ENCODE results near the gene LSAMP.
"Not testable (repeated sequence)": the region's sequence is repeated elsewhere in the genome, so short reads cannot be mapped to it uniquely, and the experiment has no call there.

Gene LSAMP

DNA sequence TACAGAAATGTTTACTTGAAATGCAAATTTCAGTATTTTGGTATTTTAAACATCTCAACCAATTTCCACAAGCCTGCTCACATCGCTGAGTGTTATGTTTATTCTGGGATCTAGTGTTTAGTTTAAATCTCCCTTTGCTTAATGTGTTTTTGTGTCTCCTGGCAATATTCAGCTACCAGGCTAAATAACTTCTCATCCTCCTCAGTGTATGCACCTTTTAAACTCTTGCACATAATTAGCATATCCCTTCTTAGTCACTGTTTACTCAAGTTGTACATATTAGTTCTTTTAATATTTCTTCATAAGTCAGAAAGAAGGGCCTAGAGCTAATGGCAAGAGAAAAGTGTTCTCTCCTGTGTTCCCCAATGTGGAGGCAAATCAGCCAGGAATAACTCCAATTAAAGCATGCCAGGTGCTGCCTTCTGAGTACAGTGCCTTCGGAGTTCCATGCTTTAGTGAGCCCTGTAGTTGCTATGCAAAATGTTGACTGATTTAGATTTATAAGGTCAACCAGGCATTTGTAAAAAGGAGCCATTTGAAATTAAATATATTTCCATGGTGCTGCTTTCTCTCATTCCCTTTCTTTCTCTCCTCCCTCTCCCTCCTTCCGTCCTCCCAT is 587.7 kb downstream of the LSAMP start:
- DNase-seq (no peak), ATAC-seq (replicated peaks) (no peak)
- Mint-ChIP-seq H3K27ac (no peak overlapping the region), H3K27me3 (peaks cover 28 to 35% of the 10 kb centered on the region in 2 donors), H3K4me3 (no peak overlapping the region), H3K9me3 (no peaks in the 10 kb centered on the region), H3K4me1 (no peaks in the 10 kb centered on the region), H3K36me3 (no peaks in the 10 kb centered on the region)

- Mint-ChIP-seq H3K4me3 (no peak overlapping the region), H3K4me1 (no peaks in the 10 kb centered on the region), H3K27ac (no peak overlapping the region), H3K36me3 (no peaks in the 10 kb centered on the region), H3K27me3 (peaks cover 20 to 22% of the 10 kb centered on the region in 2 donors), H3K9me3 (no peaks in the 10 kb centered on the region)
- ATAC-seq (replicated peaks) (no peak), DNase-seq (no peak)
Observed at GRCh38 chr3:115855911-115856310, 589.4 kb downstream of the LSAMP start.

DNA sequence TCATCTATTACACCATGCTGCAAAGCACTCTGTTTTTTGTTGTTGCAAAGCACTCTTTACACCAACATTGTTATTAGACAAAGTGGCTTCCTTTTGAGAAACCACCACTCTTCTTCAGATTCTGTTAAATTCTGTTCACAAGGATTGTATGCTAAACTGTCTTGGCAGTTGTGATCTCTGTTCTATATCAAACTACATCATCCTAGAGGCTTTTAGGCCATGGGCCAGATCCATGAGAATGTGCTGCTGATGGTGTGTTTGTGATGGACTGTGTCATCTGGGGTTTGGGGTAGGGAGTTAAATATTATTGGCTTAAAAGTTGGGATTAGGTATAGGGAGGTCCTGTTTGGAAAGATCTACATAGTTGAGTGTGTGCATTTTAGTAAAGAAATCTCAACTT is 592.2 kb downstream of the LSAMP start:
- no peak overlapping the region for H3K4me3 Mint-ChIP-seq
- no peaks in the 10 kb centered on the region for H3K36me3 Mint-ChIP-seq
- no peaks in the 10 kb centered on the region for H3K4me1 Mint-ChIP-seq
- no peak overlapping the region for H3K27ac Mint-ChIP-seq
- no peaks in the 10 kb centered on the region for H3K9me3 Mint-ChIP-seq
- H3K27me3 Mint-ChIP-seq, result peaks cover 11 to 20% of the 10 kb centered on the region in 2 donors
- ATAC-seq (replicated peaks), result no peak
- no peak for DNase-seq

DNA sequence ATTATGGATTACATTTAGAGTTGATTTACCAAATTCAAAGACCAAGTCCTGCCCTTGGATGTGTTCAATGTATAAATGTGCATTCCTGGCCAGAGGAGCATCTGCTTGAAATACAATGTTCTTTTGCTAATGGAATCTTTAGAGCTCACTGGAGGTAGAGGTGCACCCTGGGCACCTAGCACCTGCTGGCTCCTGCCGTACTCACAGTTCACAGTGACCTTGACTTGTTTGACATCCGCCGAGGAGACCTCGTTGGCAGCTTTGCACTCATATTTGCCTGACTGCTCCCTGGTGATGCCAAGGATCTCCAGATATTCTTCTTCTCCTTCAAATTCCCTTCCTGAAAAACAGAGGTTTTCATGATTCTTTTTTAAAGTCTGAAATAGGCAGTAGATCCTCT is 593.0 kb downstream of the LSAMP start:
- ATAC-seq (replicated peaks) (no peak), DNase-seq (no peak)
- Mint-ChIP-seq H3K36me3 (no peaks in the 10 kb centered on the region), H3K4me1 (no peaks in the 10 kb centered on the region), H3K9me3 (no peaks in the 10 kb centered on the region), H3K27ac (no peak overlapping the region), H3K27me3 (peaks cover 13 to 15% of the 10 kb centered on the region in 2 donors), H3K4me3 (no peak overlapping the region)

DNA sequence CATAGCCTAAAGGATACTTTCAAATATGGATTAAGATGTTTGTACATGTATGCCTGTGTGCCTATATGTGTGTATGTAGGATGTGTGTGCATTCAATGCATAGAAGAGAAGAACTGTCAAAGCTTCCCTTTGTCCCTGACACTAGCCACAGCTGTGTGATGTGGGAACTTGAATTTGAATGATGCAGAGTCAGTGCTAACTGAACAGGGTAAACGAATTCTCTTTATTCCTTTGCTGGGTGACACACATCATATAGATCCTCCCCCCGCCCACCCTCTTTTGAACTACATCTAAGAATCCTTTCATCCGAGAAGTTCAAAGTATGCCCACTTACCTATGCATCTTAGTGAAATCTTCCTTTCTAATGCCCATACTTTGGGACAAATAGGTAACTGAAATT is 593.7 kb downstream of the LSAMP start:
- DNase-seq (no peak), ATAC-seq (replicated peaks) (no peak)
- Mint-ChIP-seq H3K27me3 (peaks cover 13 to 15% of the 10 kb centered on the region in 2 donors), H3K4me1 (no peaks in the 10 kb centered on the region), H3K4me3 (no peak overlapping the region), H3K27ac (no peak overlapping the region), H3K36me3 (no peaks in the 10 kb centered on the region), H3K9me3 (no peaks in the 10 kb centered on the region)

- Mint-ChIP-seq H3K27ac (no peak overlapping the region), H3K4me1 (no peaks in the 10 kb centered on the region), H3K36me3 (no peaks in the 10 kb centered on the region), H3K4me3 (no peak overlapping the region), H3K27me3 (peaks cover 8 to 10% of the 10 kb centered on the region in 2 donors), H3K9me3 (no peaks in the 10 kb centered on the region)
- ATAC-seq (replicated peaks) (no peak), DNase-seq (no peak)
Observed at GRCh38 chr3:115848641-115849040, 596.6 kb downstream of the LSAMP start.

GRCh38 chr3:115845986-115846385 is 599.3 kb downstream of the LSAMP start:
- H3K4me1 Mint-ChIP-seq, result no peaks in the 10 kb centered on the region
- DNase-seq (no peak), ATAC-seq (replicated peaks) (no peak)
- H3K9me3 Mint-ChIP-seq, result no peaks in the 10 kb centered on the region
- no peak overlapping the region for H3K4me3 Mint-ChIP-seq
- H3K27ac Mint-ChIP-seq, result no peak overlapping the region
- peaks cover 4 to 15% of the 10 kb centered on the region in 2 donors for H3K27me3 Mint-ChIP-seq
- H3K36me3 Mint-ChIP-seq, result no peaks in the 10 kb centered on the region

- H3K27ac Mint-ChIP-seq; H3K36me3 Mint-ChIP-seq; H3K4me1 Mint-ChIP-seq; DNase-seq; H3K9me3 Mint-ChIP-seq; ATAC-seq (replicated peaks); H3K4me3 Mint-ChIP-seq: not testable (repeated sequence)
- peaks cover 8 to 21% of the 10 kb centered on the region in 2 donors for H3K27me3 Mint-ChIP-seq
Observed at GRCh38 chr3:115844729-115845128, 600.6 kb downstream of the LSAMP start.

DNA sequence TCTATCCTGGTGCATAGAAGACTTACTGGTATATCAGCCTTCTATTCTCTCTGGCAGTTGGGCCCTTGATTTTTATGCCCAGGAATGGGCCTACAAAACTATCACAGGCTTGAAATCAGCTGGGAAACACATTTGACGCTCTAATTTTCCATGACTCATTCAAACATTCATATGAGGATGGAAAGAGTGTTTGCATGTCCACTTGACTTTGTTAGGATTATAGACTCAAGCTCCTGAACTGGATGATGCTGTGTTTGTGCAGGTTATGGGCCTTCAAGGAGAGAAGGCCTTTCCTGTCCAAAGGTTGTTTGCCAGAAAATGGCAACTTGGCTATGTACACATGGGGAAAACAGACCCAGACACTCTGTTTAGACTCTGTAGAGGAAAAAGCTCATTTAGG is 602.1 kb downstream of the LSAMP start:
- no peak overlapping the region for H3K4me3 Mint-ChIP-seq
- H3K27me3 Mint-ChIP-seq, result peaks cover 16 to 22% of the 10 kb centered on the region in 2 donors
- H3K4me1 Mint-ChIP-seq, result no peaks in the 10 kb centered on the region
- DNase-seq (no peak), ATAC-seq (replicated peaks) (no peak)
- no peaks in the 10 kb centered on the region for H3K9me3 Mint-ChIP-seq
- no peaks in the 10 kb centered on the region for H3K36me3 Mint-ChIP-seq
- no peak overlapping the region for H3K27ac Mint-ChIP-seq

- no peak for DNase-seq
- Mint-ChIP-seq H3K27ac (no peak overlapping the region), H3K9me3 (no peaks in the 10 kb centered on the region), H3K27me3 (peaks cover 16 to 17% of the 10 kb centered on the region in 2 donors), H3K36me3 (no peaks in the 10 kb centered on the region), H3K4me1 (no peaks in the 10 kb centered on the region), H3K4me3 (no peak overlapping the region)
- no peak for ATAC-seq (replicated peaks)
Observed at GRCh38 chr3:115839246-115839645, 606.0 kb downstream of the LSAMP start.

DNA sequence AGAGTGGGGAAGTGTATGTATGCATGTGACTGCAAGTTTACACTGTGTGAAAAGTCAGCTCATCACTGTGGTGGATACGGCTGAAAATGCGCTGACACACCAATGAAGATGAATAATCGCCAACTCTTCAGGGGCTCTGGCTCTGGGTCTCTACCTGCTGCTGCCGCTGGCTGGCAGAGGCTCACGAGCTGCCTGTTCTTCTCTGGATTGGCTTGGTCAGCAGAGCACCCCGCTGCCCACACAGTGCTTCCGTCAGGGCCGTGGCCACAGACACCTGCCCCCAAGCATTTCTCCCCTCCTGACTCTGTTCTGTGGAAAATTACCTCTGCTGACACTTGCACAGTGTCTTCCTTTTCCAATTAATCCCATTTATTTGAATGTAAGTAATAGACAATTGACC is 606.5 kb downstream of the LSAMP start:
- Mint-ChIP-seq H3K4me3 (no peak overlapping the region), H3K9me3 (no peaks in the 10 kb centered on the region), H3K36me3 (no peaks in the 10 kb centered on the region), H3K4me1 (no peaks in the 10 kb centered on the region), H3K27ac (no peak overlapping the region), H3K27me3 (peaks cover 16 to 17% of the 10 kb centered on the region in 2 donors)
- DNase-seq, result no peak
- no peak for ATAC-seq (replicated peaks)

GRCh38 chr3:115836944-115837343 is 608.3 kb downstream of the LSAMP start:
- DNase-seq, result no peak
- peaks cover 16 to 17% of the 10 kb centered on the region in 2 donors for H3K27me3 Mint-ChIP-seq
- H3K9me3 Mint-ChIP-seq, result no peaks in the 10 kb centered on the region
- no peak overlapping the region for H3K4me3 Mint-ChIP-seq
- no peaks in the 10 kb centered on the region for H3K4me1 Mint-ChIP-seq
- no peak overlapping the region for H3K27ac Mint-ChIP-seq
- H3K36me3 Mint-ChIP-seq, result no peaks in the 10 kb centered on the region
- ATAC-seq (replicated peaks), result no peak

- Mint-ChIP-seq H3K27me3 (peaks cover 17 to 22% of the 10 kb centered on the region in 2 donors), H3K36me3 (no peaks in the 10 kb centered on the region), H3K4me1 (no peaks in the 10 kb centered on the region), H3K4me3 (no peak overlapping the region), H3K9me3 (no peaks in the 10 kb centered on the region), H3K27ac (no peak overlapping the region)
- DNase-seq, result no peak
- no peak for ATAC-seq (replicated peaks)
Observed at GRCh38 chr3:115835946-115836345, 609.3 kb downstream of the LSAMP start.

GRCh38 chr3:115834068-115834467 is 611.2 kb downstream of the LSAMP start:
- no peak for ATAC-seq (replicated peaks)
- no peak for DNase-seq
- H3K4me3 Mint-ChIP-seq, result no peak overlapping the region
- H3K9me3 Mint-ChIP-seq, result no peaks in the 10 kb centered on the region
- H3K27me3 Mint-ChIP-seq, result peaks cover 10 to 13% of the 10 kb centered on the region in 2 donors
- H3K27ac Mint-ChIP-seq, result no peak overlapping the region
- no peaks in the 10 kb centered on the region for H3K36me3 Mint-ChIP-seq
- no peaks in the 10 kb centered on the region for H3K4me1 Mint-ChIP-seq

DNA sequence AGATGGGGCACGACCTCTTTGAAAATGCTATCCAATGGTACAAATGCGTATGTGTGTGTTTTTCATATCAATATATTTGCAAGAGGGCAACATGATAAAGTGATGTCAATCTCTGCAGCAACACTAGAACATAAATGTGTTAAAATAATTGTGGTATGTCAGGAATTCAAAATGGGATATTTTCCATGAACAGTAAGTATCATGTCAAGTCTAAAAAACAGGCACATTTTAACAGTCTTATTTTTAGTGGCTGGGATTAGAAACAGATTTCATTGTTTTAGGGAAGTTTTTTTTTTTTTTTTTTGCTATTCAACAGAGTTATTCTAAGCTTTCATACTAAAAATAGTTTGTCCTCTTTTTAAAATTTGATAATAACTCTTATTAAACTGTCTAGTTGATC is 612.2 kb downstream of the LSAMP start:
- no peaks in the 10 kb centered on the region for H3K9me3 Mint-ChIP-seq

GRCh38 chr3:115832265-115832664 is 613.0 kb downstream of the LSAMP start:
- DNase-seq (no peak), ATAC-seq (replicated peaks) (no peak)
- Mint-ChIP-seq H3K27ac (no peak overlapping the region), H3K4me3 (no peak overlapping the region), H3K4me1 (no peaks in the 10 kb centered on the region), H3K9me3 (no peaks in the 10 kb centered on the region), H3K27me3 (peaks cover 11 to 25% of the 10 kb centered on the region in 2 donors), H3K36me3 (no peaks in the 10 kb centered on the region)

More for the DNA sequence above, 612.2 kb downstream of the LSAMP start:
- Mint-ChIP-seq H3K27ac (no peak overlapping the region), H3K27me3 (peaks cover 11 to 17% of the 10 kb centered on the region in 2 donors), H3K4me1 (no peaks in the 10 kb centered on the region), H3K4me3 (no peak overlapping the region), H3K36me3 (no peaks in the 10 kb centered on the region)
- DNase-seq, result no peak
- no peak for ATAC-seq (replicated peaks)
